SU-DHL-6 (cell line): ENCODE measurements around the gene NR1I3.
"Not testable (repeated sequence)": the region's sequence is repeated elsewhere in the genome, so short reads cannot be mapped to it uniquely, and the experiment has no call there.

Source experiments
- H2AFZ ChIP-seq: fragments of 200-600 bp; sonication (generic); 2 replicates; pipeline ENCODE4 v1.6.1; 2014; ENCODE audit warnings: low read depth, mild to moderate bottlenecking, moderate library complexity, mixed read lengths, antibody characterized with exemption, low read length; ENCODE audit not compliant: severe bottlenecking
- H3F3A ChIP-seq: fragments of 200-600 bp; shearing (Covaris generic); 2 replicates; pipeline ENCODE4 v1.6.0; 2016; ENCODE audit warnings: antibody characterized with exemption, mild to moderate bottlenecking; ENCODE audit not compliant: insufficient read depth
- H3K27ac ChIP-seq: fragments of 200-600 bp; sonication (generic); 2 replicates; pipeline ENCODE4 v1.5.1; 2016; ENCODE audit warnings: low read depth, mild to moderate bottlenecking, low read length, moderate library complexity, mixed read lengths
- H3K27me3 ChIP-seq: fragments of 200-600 bp; sonication (generic), shearing (Covaris generic); 2 replicates; pipeline ENCODE4 v1.6.0; 2014; ENCODE audit warnings: mild to moderate bottlenecking, low read length
- H3K36me3 ChIP-seq: fragments of 200-600 bp; sonication (generic); 2 replicates; pipeline ENCODE4 v1.6.1; 2014; ENCODE audit warnings: mild to moderate bottlenecking, low read length, mixed read lengths
- H3K4me2 ChIP-seq: fragments of 300-600, 200-600 bp; shearing (Covaris generic), sonication (generic); 2 replicates; pipeline ENCODE4 v1.6.0; 2014; ENCODE audit warnings: low read length, low read depth, mild to moderate bottlenecking; ENCODE audit not compliant: poor library complexity, severe bottlenecking
- H3K4me3 ChIP-seq: fragments of 200-600 bp; sonication (generic); 2 replicates; pipeline ENCODE4 v1.5.1; 2014; ENCODE audit warnings: antibody characterized with exemption, low read length, mild to moderate bottlenecking, mixed read lengths; ENCODE audit not compliant: insufficient read depth, poor library complexity, severe bottlenecking
- H3K79me2 ChIP-seq: fragments of 200-600 bp; sonication (generic); 2 replicates; pipeline ENCODE4 v1.6.1; 2014; ENCODE audit warnings: mild to moderate bottlenecking, low read length, moderate library complexity; ENCODE audit not compliant: insufficient read depth
- H3K9ac ChIP-seq: fragments of 200-600 bp; sonication (generic); 2 replicates; pipeline ENCODE4 v1.7.0; 2014; ENCODE audit warnings: mild to moderate bottlenecking, low read length
- H3K9me2 ChIP-seq: fragments of 200-600 bp; sonication (generic); replicated peaks from 2 replicates; pipeline ENCODE4 v1.6.1; 2014; ENCODE audit warnings: low read length; ENCODE audit not compliant: insufficient read depth
- H3K9me3 ChIP-seq: fragments of 200-600 bp; sonication (generic); 2 replicates; pipeline ENCODE4 v1.6.1; 2014; ENCODE audit warnings: low read length, mixed read lengths; ENCODE audit not compliant: insufficient read depth
- H4K20me1 ChIP-seq: fragments of 200-600 bp; sonication (generic); 2 replicates; pipeline ENCODE4 v1.6.1; 2014; ENCODE audit warnings: low read depth, mild to moderate bottlenecking, antibody characterized with exemption, low read length, moderate library complexity, mixed read lengths
- CTCF ChIP-seq: fragments of 200-600 bp; sonication (generic); IDR thresholded peaks from one replicate; pipeline ENCODE4 v1.5.1; 2017; ENCODE audit warnings: antibody characterized with exemption, mild to moderate bottlenecking, low read length, moderate library complexity; ENCODE audit not compliant: insufficient read depth, poor library complexity, severe bottlenecking
- EZH2phosphoT487 ChIP-seq: fragments of 200-600 bp; sonication (generic), shearing (Covaris generic); conservative IDR thresholded peaks from 2 replicates; pipeline ENCODE4 v1.6.1; 2018; ENCODE audit warnings: mild to moderate bottlenecking, antibody characterized with exemption, low read length, moderate library complexity, mixed read lengths

The NR1I3 gene

DNA sequence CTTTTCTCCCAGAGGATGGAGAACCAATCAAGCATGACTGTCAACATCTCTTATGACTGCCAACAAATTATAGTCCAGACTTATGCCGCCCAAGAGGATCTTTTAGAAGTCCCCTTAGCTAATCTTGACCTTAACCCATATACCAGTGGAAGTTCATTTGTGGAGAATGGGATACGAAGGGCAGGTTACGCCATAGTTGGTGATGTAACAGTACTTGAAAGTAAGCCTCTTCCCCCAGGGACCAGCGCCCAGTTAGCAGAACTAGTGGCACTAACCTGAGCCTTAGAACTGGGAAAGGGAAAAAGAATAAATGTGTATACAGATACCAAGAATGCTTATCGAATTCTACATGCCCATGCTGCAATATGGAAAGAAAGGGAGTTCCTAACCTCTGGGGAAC is 17.3 kb upstream of the NR1I3 start:
- not testable (repeated sequence) for H3K9ac ChIP-seq, H3K27ac ChIP-seq, H2AFZ ChIP-seq, H4K20me1 ChIP-seq, H3K36me3 ChIP-seq, H3K27me3 ChIP-seq, H3K79me2 ChIP-seq, H3K4me2 ChIP-seq, H3F3A ChIP-seq, H3K4me3 ChIP-seq, H3K9me2 ChIP-seq, H3K9me3 ChIP-seq

- no peaks in the 10 kb centered on the region for H3K27me3 ChIP-seq
- no peak overlapping the region for H3K9ac ChIP-seq
- H2AFZ ChIP-seq = no peak overlapping the region
- no peak for TF ChIP-seq CTCF
- TF ChIP-seq EZH2phosphoT487 = no peak
- H3K9me2 ChIP-seq = no peaks in the 10 kb centered on the region
- no peaks in the 10 kb centered on the region for H3F3A ChIP-seq
- no peaks in the 10 kb centered on the region for H3K36me3 ChIP-seq
- H3K79me2 ChIP-seq = no peaks in the 10 kb centered on the region
- no peaks in the 10 kb centered on the region for H4K20me1 ChIP-seq
- no peak overlapping the region for H3K4me3 ChIP-seq
- H3K27ac ChIP-seq = no peak overlapping the region
- no peak overlapping the region for H3K4me2 ChIP-seq
- no peaks in the 10 kb centered on the region for H3K9me3 ChIP-seq
Measured at GRCh38 chr1:161251579-161251978, 13.6 kb upstream of the NR1I3 start.

DNA sequence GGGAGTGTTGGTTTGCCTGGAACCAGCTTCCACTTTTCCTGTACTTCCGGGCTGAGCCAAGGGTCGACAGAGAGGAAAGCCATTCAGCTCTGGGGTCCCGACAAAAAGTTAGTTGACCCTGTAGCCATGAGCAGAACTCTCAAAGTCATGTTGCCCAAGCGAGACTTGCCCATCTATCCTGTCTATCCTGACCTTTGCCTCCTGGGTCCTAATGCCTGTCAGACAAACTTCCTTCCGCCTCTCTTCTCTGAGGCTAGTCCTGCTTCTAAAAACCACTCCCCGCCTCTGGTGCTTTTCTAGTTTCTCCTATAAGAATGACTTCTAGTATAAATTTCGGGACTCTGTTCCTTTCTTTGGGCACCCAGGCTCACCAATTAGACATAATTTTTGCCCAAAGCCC is 12.8 kb upstream of the NR1I3 start:
- H3K9me3 ChIP-seq = no peaks in the 10 kb centered on the region
- no peak overlapping the region for H3K9ac ChIP-seq
- no peak for TF ChIP-seq CTCF
- no peak for TF ChIP-seq EZH2phosphoT487
- H3K27me3 ChIP-seq = no peaks in the 10 kb centered on the region
- no peaks in the 10 kb centered on the region for H3K79me2 ChIP-seq
- no peaks in the 10 kb centered on the region for H4K20me1 ChIP-seq
- no peaks in the 10 kb centered on the region for H3K9me2 ChIP-seq
- H2AFZ ChIP-seq = no peak overlapping the region
- no peak overlapping the region for H3K27ac ChIP-seq
- H3K4me2 ChIP-seq = no peak overlapping the region
- H3K4me3 ChIP-seq = no peak overlapping the region
- H3F3A ChIP-seq = no peaks in the 10 kb centered on the region
- no peaks in the 10 kb centered on the region for H3K36me3 ChIP-seq

- H3K27me3 ChIP-seq, H4K20me1 ChIP-seq, H3K27ac ChIP-seq, H3K36me3 ChIP-seq, H3K4me2 ChIP-seq, H3K4me3 ChIP-seq, H3K9ac ChIP-seq, H3K9me2 ChIP-seq, H3K79me2 ChIP-seq, H3K9me3 ChIP-seq, H3F3A ChIP-seq, H2AFZ ChIP-seq: not testable (repeated sequence)
Measured at GRCh38 chr1:161250100-161250499, 12.1 kb upstream of the NR1I3 start.
